Spleen (tissue), 7 donors: Measurements from ENCODE around the gene RNF169.
"Not testable (repeated sequence)": the region's sequence is repeated elsewhere in the genome, so short reads cannot be mapped to it uniquely, and the experiment has no call there.

Experiments used
- CTCF ChIP-seq, 11 experiments: fragments of 200-600 bp in 7 of 11; fragments of 450-650 bp in 4 of 11; sonication (generic) in 4 of 11; IDR thresholded peaks in 8 of 11; conservative IDR thresholded peaks in 3 of 11; 1 replicate in 7 of 11; 2 replicates in 4 of 11; pipeline versions ENCODE4 v1.4.0 to v1.8.0; 2016 to 2021; ENCODE audit warnings: antibody characterized with exemption in 11 of 11, inconsistent platforms in 4 of 11, mild to moderate bottlenecking in 1 of 11
- POLR2A ChIP-seq, 3 donors: fragments of 450-650 bp; IDR thresholded peaks; one replicate each; pipeline ENCODE4 v1.5.1; 2017; ENCODE audit warnings: antibody characterized with exemption in 3 of 3, mild to moderate bottlenecking in 1 of 3
- donor health status: DM: no; HTN: no; CAD: no; lungs with moderate emphysema.
- donor health status: DM: no; HTN: no; CAD: no.
- donor health status: DM: no; HTN: no; CAD: no.

GRCh38 chr11:74825596-74825995 lies 76.9 kb downstream of the RNF169 start:
- not testable (repeated sequence) for TF ChIP-seq POLR2A (IDR thresholded peaks at IDR 0.05); CTCF (IDR thresholded peaks at IDR 0.05 in 8 of 11, conservative IDR thresholded peaks at IDR 0.05 in 3 of 11)
